NCI-H2171 (cell line): ENCODE data around the gene TNFRSF1A.

Source experiments
- DNase-seq: peaks from one replicate; lab custom pipeline; 2025; lab: John Stamatoyannopoulos, UW

TNFRSF1A gene

DNA sequence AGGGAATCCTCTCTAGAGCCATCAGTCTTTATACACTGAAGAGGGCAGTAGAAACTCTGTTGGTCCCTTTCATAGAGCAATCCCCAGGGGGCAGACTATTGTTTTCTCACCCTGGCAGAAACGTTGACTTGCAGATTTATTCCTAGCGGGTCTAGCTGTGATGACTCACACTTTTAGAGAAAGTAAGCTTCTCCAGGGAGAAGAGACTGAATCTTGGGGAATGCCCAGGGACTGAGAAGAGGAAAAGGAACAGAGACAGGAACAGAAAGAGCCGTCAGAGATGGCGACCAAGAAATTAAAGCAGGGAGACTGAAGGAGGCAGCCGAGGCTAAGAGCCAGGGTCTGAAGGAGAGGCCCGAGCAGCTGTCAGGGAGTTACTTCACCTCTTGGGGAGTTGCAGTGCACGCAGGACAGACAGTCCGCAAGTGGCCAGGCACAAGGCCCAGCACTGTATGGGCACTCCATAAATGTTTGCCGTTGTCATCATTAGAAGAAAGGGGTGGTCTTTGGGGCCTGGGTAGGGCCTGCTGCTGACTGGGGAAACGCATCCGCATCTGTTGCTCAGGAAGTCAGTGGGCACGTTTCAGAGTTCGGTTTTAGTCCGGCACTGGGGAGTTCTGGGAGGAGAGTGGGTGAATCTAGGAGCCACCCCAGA lies 18.4 kb downstream of the TNFRSF1A start:
- peak; percentile 74 for DNase-seq

DNA sequence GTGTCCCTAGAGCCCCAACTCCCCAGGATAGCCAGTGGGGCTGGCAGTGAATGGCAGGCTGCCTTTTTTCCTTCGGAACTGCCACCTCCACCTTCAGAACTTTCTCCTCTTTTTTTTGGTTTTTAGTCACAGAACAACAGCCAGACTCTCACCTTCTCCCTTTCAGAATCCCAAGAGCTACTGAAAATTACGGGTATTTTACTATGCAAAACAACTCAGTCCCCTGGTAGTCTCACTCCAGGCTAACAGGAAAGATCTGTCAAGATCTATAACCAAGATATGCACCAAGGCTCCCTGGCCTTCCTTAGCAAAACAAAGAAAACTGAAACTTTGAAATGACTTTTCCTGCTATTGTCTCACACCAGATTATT lies 18.9 kb downstream of the TNFRSF1A start:
- no peak for DNase-seq

DNA sequence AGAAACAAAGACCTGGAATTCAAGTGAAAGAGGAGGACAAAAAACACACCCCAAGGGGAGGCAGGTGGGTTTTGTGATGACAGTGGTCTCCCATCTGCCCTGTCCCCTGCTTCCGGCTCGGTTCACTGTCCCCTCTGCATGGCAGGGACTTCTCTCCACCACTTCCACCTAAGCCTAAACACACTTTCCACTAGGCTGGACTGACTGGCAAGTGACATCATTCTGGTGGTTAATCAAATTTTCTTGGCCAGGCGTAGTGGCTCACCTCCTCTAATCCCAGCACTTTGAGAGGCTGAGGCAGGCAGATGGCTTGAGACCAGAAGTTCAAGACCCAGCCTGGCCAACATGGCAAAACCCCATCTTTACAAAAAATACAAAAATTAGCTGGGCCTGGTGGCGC lies 19.5 kb downstream of the TNFRSF1A start:
- DNase-seq = no peak

DNA sequence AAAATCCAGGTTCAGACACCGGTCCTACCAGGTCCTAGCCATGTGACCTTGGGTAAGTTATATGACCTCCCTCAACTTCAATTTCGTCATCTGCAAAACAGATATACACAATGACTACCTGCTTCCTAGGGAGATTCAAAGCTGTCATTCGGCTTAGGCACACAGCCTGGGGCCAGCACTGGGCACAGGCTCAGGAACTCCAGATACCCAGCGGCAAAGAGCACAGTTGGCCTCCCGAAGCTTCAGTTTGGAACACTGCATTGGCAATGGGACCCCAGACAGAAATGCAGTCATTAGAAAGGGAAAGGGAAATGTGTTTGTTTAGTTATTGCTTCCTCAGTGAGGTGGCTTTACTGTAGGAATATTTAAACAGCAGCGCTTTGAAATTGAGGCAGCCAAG lies 20.0 kb downstream of the TNFRSF1A start:
- no peak for DNase-seq

DNA sequence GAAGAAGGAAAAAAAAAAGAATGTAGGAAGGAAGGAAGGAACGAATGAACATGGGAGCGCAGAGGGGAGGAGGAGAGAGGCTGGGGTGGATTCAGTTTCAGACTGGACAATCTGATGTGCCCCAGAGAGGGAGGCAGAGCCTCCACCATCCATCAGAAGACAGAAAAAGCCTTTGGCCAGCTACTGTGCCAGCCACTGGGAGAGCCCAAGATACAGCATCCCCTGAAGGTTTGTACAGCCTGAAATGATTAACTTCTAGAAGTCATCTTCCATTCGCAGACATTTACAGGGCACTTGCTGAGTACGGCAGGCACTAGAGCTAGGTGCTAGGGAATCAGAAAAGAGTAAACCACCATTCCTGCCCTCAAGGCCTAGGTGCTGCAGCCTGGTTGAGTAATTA lies 22.4 kb downstream of the TNFRSF1A start:
- no peak for DNase-seq

DNA sequence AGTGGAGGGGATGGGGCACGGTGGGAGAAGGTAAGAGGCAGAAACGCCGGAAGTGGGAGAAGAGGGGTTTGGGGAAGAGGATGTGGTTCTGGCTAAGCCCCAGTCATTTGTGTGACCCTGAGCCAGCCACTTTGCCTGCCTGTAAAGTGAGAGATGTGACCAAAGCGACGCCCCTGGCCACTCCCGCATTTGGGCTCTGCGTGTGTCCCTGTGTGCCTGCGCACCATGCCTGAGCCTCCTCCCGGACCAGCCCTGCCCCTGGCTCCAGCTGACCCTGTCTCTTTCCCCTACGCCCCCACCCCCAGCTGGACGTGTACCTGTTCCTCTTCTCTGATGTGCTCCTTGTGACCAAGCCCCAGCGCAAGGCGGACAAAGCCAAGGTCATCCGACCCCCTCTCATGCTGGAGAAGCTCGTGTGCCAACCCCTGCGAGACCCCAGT lies 23.4 kb downstream of the TNFRSF1A start:
- no peak for DNase-seq

DNA sequence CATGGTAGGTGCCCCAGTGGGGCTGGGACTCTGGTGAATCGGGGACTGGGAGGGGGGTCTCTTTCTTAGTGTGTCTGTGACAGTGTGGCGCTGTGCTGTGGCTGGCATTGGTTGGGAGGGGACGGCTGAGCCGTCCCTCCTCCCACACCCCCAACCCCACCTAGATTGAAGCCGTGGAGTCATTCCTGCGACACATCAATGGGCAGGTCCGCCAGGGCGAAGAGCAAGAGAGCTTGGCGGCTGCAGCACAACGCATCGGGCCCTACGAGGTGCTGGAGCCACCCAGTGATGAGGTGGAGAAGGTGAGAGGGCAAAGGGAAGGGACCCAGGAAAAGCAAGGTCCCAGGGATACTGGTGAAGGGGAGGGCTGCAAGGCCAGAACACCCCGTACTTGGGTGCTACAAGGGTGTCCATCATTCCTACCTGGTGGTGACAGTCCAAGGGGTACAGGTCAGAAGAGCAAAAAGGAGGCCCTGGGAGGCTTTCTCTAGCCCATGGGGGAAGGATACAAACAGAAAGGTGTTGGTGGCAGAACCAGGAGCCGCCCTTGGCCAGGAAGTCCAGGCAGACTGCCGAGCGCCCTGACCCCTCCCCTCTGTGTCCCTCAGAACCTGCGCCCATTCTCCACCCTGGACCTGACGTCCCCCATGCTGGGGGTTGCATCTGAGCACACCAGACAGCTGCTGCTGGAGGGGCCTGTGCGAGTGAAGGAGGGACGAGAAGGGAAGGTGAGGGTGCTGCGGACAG lies 24.0 kb downstream of the TNFRSF1A start:
- DNase-seq = no peak

DNA sequence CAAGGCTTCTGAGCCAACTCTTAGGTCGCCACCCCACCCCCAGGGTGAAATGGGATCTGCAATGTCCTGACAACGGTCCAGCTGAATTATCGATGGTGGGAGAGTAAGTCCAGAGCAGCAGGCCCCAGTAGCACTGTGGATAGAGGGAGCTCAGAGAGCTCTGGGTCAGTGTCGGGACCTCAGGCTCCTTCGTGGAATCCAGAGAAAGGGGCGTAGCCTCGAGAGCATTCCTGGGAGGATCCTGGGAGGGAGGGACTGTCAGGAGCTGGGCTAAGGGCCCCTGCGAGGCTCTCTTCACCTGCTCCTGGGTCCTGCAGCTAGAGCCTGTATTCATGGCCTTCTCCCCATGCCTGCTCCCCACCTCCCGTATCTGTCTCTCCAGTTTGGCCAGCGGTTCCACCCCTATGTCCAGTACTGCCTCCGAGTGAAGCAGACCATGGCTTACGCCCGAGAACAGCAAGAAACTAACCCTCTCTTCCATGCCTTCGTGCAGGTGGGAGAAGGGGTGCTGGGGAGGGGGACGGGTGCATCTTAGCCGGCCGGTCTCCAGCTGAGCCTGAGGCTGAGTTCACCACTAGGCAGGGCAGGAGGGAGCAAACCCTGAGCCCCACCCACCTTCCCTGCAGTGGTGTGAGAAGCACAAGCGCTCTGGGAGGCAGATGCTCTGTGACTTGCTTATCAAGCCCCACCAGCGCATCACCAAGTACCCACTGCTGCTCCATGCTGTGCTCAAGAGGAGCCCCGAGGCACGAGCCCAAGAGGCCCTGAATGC lies 24.8 kb downstream of the TNFRSF1A start:
- no peak for DNase-seq

DNA sequence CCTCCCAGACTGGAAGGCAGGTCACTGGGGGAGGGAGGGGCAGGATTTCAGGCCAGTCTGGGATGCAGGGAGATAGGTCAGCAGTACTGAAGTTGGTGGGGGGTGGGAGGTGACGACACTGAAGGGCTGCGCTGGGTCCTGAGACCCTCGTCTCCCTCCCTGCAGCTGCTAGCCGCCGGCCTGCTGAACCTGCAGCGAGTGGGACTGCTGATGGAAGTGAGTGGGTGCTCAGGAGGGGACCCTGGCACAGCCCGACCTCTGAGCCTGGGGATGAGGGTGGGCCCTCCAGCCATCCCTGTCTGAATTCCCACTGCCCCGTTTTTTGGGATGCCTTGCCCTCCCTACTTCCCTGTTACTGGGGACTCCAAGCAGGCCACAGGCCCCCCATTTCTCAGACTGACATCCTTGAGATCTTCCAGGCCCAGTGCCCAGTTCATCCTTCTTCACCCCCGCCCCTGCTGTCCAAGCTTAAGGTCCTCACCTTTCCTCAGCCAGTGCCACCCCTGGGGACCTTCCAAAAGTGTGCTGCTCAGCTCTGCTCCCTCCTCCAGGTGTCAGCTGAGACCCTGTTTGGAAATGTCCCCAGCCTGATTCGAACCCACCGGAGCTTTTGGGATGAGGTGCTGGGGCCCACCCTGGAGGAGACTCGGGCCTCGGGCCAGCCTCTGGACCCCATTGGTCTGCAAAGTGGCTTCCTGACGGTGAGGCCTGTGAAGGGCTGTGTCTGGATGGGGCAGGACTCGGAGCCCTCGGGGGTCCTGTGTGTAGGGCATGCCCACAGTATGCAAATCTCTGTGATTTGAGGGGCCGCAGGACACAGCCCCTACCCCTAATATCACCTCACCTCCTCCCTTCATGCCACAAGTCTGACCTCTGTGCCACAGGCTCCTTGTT lies 25.9 kb downstream of the TNFRSF1A start:
- DNase-seq = no peak

DNA sequence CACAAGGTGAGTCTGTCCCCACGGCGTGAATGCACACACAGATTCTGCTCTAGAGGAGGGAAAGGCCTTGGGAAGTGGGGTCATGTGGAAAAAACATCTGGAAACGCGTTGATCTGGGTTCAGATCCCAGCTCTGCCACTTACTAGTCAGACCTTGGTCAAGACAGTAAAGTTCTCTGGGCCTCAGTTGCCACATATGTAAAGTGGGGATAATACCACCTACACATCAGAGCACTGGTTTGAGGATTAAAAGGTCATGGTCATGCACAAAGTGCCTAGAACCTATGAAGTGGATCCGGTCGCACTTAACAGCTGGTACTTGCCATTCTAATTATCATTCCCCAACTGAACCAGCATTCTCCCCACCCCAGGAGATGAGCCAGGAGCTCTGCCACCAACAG lies 26.7 kb downstream of the TNFRSF1A start:
- DNase-seq = no peak

DNA sequence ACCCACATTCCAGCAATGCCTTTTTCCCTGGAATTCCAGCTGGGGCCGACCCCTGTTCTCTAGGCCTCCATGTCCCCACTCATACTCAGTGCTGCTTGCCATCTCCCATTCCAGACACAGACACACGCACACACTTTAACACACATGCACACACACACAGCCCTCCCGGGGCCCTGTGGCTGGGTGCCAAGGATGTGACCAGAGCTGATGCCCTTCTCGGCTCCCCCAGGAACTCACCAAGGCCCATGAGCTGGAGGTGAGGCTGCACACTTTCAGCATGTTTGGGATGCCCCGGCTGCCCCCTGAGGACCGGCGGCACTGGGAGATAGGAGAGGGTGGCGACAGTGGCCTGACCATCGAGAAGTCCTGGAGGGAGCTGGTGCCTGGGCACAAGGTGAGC lies 27.1 kb downstream of the TNFRSF1A start:
- DNase-seq = no peak

DNA sequence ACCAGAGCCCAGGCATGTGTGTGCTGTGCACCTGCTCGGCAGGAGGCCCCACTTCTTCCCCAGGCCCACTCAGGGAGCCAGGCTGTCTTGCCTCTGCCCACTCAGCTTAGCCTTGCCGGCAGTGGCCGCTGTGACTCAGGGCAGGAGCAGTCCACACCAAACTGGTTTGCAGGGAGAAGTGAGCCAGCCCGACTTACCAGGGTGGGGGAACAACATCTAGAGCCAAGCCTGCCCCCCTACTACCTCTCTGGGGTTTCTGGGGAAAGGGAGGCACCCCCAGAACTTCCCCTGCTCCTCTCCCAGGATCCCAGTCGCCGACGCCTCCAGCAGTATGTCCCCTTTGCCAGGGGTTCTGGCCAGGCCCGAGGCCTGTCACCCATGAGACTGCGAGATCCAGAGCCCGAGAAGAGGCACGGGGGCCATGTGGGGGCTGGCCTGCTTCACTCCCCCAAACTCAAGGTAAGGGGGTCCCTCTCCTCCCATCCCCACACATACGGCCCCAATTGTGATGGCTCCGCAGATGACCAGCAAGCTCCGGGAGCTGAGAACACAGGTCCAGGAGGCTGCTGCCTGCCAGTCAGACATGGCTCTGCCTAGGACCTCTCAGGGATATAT lies 28.4 kb downstream of the TNFRSF1A start:
- no peak for DNase-seq

DNA sequence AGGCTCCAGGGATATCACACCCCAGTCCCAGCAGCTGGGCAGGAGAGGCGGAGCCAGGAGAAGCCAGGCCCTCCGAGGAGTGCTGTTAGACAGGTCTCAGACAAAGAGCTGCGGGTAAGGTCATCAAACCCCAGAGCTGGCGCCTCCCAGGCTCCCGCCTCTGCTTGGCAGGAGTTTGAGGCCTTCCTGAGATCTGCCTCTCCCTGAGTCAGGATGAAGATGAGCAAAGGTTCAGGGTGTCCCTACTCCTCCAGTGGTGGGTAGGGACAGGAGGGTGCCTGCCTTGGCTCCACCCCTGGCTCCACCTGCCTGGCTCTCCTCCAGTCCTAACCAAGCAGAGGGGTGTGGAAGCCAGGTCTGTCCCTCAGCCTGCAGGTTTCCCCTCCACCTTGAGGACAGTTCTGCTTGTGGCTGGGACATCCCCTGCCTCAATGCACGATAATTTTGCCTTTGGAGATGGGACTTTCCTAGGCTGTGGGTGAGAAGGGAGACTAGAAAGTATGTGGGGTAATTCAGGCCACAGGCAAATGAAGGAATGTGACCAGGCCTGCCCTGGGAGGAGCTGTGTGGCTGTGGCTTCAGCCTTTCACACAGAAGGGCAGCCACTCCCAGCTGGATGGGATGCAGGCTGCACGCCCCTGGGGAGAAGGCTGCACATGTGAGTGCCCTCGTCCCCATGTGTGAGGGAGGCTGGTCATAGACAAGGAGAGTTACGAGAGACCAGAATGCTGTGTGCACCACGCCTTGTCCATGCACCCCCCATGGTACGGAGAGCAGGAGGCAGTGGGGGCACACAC lies 29.1 kb downstream of the TNFRSF1A start:
- DNase-seq = no peak

DNA sequence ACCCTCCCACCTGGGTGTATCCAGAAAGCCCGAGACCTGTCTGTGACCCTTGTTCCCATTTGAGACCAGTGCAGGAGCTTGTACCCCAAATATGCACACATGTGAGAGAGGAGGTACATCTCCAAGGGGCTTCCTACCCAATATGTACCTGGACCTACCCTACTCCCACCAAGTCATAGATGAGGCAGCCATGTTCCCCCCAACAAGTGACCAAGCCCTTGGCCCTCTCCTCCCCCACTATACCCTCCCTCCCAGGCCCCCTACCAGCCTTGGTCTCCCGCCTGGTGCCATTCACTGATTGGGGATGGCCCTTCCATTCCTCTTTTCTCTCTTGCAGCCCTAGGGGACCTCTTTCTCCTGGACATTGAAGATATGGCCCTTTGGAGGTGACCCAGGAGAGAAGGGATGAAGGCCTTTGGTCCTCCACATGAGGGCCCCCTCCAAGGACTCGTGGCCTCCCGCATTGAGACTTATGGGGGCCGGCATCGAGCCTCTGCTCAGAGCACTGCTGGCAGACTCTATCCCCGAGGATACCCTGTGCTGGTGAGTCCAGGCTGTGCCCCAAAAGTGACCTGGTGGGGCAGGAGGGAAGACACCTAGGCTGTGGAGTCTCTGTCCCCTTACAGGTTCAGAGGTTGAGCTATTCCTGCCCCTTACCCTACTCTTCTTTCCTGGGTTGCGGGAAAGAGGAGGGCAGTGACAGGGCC lies 29.9 kb downstream of the TNFRSF1A start:
- DNase-seq = no peak

DNA sequence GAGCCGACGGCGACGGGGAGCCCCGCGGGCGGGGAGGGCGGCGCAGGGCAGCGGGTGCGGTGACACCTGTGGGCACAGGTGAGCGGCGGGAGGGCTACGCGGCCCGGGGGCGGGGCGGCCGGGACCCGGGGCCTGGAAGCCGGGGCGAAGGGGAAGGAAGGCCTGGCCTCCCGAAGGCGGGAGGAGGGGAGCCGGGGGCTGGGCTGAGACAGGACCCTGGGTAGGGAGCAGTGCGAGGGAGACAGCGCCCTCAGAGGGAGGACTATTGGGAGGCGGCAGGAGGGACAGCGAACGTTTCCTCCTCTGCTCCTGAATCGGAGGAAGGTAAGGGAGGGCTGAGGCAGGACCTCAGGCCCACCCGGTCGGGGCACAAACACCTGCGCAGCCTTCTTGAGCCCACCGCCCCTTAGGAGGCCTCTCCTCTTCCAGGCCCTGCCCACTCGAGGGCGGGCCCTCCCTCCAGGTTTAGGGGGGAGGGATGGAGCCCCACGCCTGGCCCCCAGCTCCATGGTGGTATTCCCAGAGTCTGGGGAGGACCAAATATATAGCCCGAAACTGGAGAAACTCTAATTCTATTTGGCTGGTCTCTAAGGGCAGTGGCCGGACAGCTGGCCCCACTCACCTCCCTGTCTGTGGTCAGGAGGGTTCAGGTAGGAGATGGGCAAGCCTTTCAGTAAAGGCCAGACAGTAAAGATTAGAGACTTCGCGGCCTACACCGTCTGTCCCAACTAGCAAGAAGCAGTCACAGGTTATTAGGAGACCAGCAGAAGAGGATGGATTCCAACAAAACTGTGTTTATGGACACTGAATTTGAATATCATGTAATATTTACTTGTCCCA lies 30.9 kb downstream of the TNFRSF1A start:
- DNase-seq = peak; percentile 20

DNA sequence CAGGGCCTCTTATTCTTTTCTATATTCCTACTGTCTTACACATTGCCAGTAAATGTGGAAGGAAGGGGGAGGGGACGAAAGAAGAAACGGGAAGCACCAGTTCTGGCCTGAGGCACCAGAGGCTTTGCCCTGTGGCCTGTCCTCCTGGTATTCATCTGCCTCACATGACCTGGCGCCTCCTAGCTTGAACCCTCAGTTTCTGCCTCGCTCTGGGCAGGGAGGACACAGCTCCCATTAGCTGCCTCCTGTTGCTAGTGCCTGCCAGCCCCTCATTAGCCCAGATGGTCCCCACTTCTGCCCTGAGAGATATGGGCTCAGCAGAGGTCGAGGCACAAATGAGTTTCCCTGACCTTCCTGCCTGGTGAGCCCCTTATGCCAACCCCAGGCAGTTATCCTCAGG lies 34.3 kb downstream of the TNFRSF1A start:
- DNase-seq = no peak

DNA sequence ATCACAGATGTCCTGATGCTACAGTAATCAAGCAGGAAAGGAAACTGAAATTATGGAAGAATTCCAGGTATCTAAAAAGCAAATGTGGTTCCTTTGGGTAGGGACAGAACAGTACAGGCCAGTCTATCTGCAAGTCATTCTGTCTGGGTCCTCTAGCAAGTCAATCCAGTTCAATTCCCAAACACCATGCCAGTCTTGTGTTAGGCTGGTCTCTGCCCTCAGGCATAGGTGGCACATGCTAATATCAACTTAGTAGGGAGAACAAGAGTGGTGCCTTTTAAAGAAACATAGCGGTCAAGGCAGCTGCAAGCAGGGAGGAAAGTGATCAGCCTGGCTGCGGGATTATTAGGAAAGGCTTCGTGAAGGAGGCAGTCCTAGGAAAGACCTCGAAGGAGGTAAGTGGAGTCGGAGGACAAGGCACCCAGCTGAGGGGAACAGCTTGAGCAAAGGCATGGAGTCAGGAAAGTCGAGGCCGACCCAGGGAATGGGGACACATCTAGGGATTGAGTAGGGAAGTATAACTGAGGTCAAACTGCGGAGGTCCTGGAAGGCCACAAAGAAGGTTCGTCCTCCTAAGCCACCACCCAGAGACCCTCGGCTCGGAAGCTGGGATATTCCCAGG lies 35.2 kb downstream of the TNFRSF1A start:
- DNase-seq = no peak

DNA sequence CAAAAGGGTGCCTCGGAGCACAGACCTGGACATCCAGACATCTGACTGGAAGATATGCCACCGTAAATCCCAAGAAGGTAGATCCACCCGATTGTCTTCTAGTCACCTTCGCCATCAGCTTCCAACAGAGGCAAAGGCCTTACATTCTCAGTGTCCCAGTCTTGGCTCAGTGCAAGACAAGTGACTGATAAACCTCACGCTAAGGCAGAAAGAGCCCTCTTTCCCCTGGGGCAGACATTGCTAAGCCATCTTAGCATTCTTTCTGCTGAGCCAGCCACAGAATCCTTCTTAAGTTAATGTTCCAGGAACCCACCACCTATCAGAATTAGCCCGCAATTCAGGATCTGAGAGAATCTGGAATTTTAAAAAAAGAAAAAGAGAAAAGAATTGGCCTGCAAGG lies 35.7 kb downstream of the TNFRSF1A start:
- no peak for DNase-seq

DNA sequence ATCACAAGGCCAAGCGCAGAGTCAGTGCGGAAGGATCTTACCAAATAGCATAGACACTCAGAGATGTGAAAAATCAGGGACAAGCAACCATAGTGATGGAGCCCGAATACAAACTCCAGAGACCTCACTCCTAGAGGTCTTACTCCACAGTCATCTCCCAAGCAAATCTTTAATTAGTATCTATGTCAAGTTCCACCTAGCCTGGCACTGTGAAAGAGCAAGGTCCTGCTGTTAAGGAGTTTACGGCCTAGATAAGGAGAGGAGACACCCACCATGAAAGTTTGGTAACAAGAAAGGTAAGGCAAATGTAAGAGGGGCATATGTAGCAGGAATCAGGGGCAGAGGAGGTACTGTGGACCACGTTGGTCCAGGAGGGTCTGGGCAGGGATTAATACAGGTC lies 38.8 kb downstream of the TNFRSF1A start:
- DNase-seq = no peak
